Brain microvascular endothelial cell (primary cell): Measurements from ENCODE around the gene FGF12.
"Not testable (repeated sequence)": the region's sequence is repeated elsewhere in the genome, so short reads cannot be mapped to it uniquely, and the experiment has no call there.

Source experiments
- DNase-seq: peaks from one replicate; pipeline ENCODE4 v3.0.0-alpha.2; 2020
- H3K27ac ChIP-seq: fragments of 250-450 bp; sonication (Bioruptor Pico); 2 replicates; pipeline ENCODE4 v1.5.1; 2020; ENCODE audit warnings: mild to moderate bottlenecking, moderate library complexity
- H3K27me3 ChIP-seq: fragments of 250-450 bp; sonication (Bioruptor Pico); replicated peaks from 2 replicates; pipeline ENCODE4 v1.5.1; 2020; ENCODE audit warnings: mild to moderate bottlenecking
- H3K36me3 ChIP-seq: fragments of 250-450 bp; sonication (Bioruptor Pico); replicated peaks from 2 replicates; pipeline ENCODE4 v1.5.1; 2020; ENCODE audit warnings: mild to moderate bottlenecking
- H3K4me3 ChIP-seq: 2 replicates; pipeline ENCODE4 v1.5.1; 2011; ENCODE audit warnings: low read depth, mild to moderate bottlenecking, control low read depth, low read length, moderate library complexity
- in situ Hi-C: cut with HindIII; loops from 2 replicates; pipeline ENCODE4 v1.10.0; 2017; ENCODE audit warnings: low sequenced_read_pairs, low pct_ligation_motif_present
- TF ChIP-seq, protein P1 (sequence below): IDR thresholded peaks from 2 replicates; pipeline ENCODE4 v1.5.1; 2011; ENCODE audit warnings: low read depth, mild to moderate bottlenecking, moderate library complexity, low read length, control low read depth, inconsistent platforms; ENCODE audit errors: missing control alignments

Gene FGF12

GRCh38 chr3:192577271-192577670 lies 150.1 kb downstream of the FGF12 start:
- no peaks in the 10 kb centered on the region for H3K36me3 ChIP-seq
- no peak overlapping the region for H3K4me3 ChIP-seq
- in situ Hi-C loops: no loop called here
- no peaks in the 10 kb centered on the region for H3K27me3 ChIP-seq
- DNase-seq: no peak
- no peak overlapping the region for H3K27ac ChIP-seq
- TF ChIP-seq, protein P1, sequence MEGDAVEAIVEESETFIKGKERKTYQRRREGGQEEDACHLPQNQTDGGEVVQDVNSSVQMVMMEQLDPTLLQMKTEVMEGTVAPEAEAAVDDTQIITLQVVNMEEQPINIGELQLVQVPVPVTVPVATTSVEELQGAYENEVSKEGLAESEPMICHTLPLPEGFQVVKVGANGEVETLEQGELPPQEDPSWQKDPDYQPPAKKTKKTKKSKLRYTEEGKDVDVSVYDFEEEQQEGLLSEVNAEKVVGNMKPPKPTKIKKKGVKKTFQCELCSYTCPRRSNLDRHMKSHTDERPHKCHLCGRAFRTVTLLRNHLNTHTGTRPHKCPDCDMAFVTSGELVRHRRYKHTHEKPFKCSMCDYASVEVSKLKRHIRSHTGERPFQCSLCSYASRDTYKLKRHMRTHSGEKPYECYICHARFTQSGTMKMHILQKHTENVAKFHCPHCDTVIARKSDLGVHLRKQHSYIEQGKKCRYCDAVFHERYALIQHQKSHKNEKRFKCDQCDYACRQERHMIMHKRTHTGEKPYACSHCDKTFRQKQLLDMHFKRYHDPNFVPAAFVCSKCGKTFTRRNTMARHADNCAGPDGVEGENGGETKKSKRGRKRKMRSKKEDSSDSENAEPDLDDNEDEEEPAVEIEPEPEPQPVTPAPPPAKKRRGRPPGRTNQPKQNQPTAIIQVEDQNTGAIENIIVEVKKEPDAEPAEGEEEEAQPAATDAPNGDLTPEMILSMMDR: no peak

DNA sequence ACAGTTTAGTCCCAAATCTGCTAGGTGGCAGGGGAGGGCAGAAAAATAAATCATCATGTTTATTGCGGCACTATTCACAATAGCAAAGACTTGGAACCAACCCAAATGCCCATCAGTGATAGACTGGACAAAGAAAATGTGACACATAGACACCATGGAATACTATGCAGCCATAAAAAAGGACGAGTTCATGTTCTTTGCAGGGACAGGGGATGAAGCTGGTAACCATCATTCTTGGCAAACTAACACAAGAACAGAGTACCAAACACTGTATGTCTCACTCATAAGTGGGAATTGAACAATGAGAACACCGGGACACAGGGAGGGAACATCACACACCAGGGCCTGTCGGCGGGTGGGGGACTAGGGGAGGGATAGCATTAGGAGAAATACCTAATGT lies 150.6 kb downstream of the FGF12 start:
- H3K27me3 ChIP-seq, in situ Hi-C loops, DNase-seq, H3K27ac ChIP-seq, H3K36me3 ChIP-seq, H3K4me3 ChIP-seq: not testable (repeated sequence)

GRCh38 chr3:192575879-192576506 lies 151.3 kb downstream of the FGF12 start:
- no peaks in the 10 kb centered on the region for H3K27me3 ChIP-seq
- in situ Hi-C loops: no loop called here
- DNase-seq: no peak
- no peak overlapping the region for H3K4me3 ChIP-seq
- TF ChIP-seq, protein P1: no peak
- H3K36me3 ChIP-seq: no peaks in the 10 kb centered on the region
- no peak overlapping the region for H3K27ac ChIP-seq

DNA sequence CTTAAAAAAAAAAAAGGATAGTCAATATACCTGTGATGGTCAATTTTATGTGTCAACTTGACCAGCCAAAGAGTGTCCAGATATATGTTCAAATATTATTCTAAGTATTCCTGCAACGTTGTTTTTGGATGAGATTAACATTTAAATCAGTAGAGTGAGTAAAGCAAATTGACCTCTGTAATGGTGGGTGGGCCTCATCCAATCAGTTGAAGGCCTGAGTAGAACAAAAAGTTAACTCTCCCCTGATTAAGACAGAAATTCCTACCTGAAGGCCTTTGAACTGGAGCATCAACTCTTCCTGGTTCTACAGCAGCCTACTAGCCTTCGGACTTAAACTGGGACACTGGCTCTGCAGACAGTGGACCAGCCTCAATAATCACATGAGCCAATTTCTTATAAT lies 154.1 kb downstream of the FGF12 start:
- H3K27me3 ChIP-seq: no peaks in the 10 kb centered on the region
- TF ChIP-seq, protein P1: no peak
- DNase-seq: no peak
- no peak overlapping the region for H3K4me3 ChIP-seq
- no peaks in the 10 kb centered on the region for H3K36me3 ChIP-seq
- H3K27ac ChIP-seq: no peak overlapping the region
- in situ Hi-C loops: no loop called here

GRCh38 chr3:192570821-192571791 lies 156.2 kb downstream of the FGF12 start:
- DNase-seq: peak; percentile 43
- in situ Hi-C loops: no loop called here
- no peaks in the 10 kb centered on the region for H3K27me3 ChIP-seq
- H3K27ac ChIP-seq: no peak overlapping the region
- H3K4me3 ChIP-seq: peak overlapping the region; percentile 42
- no peaks in the 10 kb centered on the region for H3K36me3 ChIP-seq
- TF ChIP-seq, protein P1: no peak

GRCh38 chr3:192570315-192570714 lies 157.0 kb downstream of the FGF12 start:
- H3K27me3 ChIP-seq: no peaks in the 10 kb centered on the region
- TF ChIP-seq, protein P1: no peak
- H3K36me3 ChIP-seq: no peaks in the 10 kb centered on the region
- DNase-seq: no peak
- in situ Hi-C loops: no loop called here
- H3K4me3 ChIP-seq: no peak overlapping the region
- H3K27ac ChIP-seq: no peak overlapping the region
